Tibial nerve (tissue), 4 donors: ENCODE data around the gene C1orf159. TPM values are rescaled to one million over a fixed set of nuclear protein-coding genes. Genes with fewer than 3 reads are reported as not detected.
A peak's percentile ranks its signal among the peaks of the same experiment; 100 is the strongest.
"Not testable (repeated sequence)": the region's sequence is repeated elsewhere in the genome, so short reads cannot be mapped to it uniquely, and the experiment has no call there.

Source experiments
- DNase-seq, 2 donors: peaks; one replicate each; pipeline ENCODE4 v3.0.0-alpha.2; 2019; ENCODE audit warnings: low spot score in 2 of 2
- H3K27ac ChIP-seq, 4 donors: fragments of 200-600 bp; sonication (generic) in 3 of 4; one replicate each; pipeline ENCODE4 v1.5.1; 2017 to 2019; ENCODE audit warnings: mild to moderate bottlenecking in 1 of 4
- H3K27me3 ChIP-seq, 2 donors: fragments of 200-600 bp; sonication (generic) in 1 of 2; one replicate each; pipeline versions ENCODE4 v1.5.1 to v1.6.0; 2017 to 2019
- H3K36me3 ChIP-seq, 3 donors: fragments of 200-600 bp; sonication (generic); one replicate each; pipeline ENCODE4 v1.5.1; 2018 to 2019
- H3K4me1 ChIP-seq, 4 donors: fragments of 200-600 bp; sonication (generic) in 3 of 4; one replicate each; pipeline ENCODE4 v1.5.1; 2017 to 2019
- H3K4me3 ChIP-seq, 4 donors: fragments of 200-600 bp; sonication (generic) in 3 of 4; one replicate each; pipeline ENCODE4 v1.5.1; 2017 to 2019; ENCODE audit warnings: mild to moderate bottlenecking in 1 of 4, moderate library complexity in 1 of 4
- H3K9me3 ChIP-seq, 4 donors: fragments of 200-600 bp; sonication (generic) in 3 of 4; one replicate each; pipeline ENCODE4 v1.5.1; 2017 to 2019
- EP300 ChIP-seq, 2 donors: sonication (generic); formaldehyde crosslinking; IDR thresholded peaks; one replicate each; pipeline ENCODE4 v1.6.1; 2017; ENCODE audit warnings: antibody characterized with exemption in 2 of 2, mild to moderate bottlenecking in 1 of 2
- POLR2A ChIP-seq, 2 donors: fragments of 450-650 bp; IDR thresholded peaks; one replicate each; pipeline ENCODE4 v1.6.1; 2017; ENCODE audit warnings: antibody characterized with exemption in 2 of 2, mild to moderate bottlenecking in 2 of 2, moderate library complexity in 2 of 2
- WGBS, 2 donors: methylation state at CpG; one replicate each; pipeline ENCODE4 v1.1.5; 2018; 5-methylcytosine and 5-hydroxymethylcytosine counted together
- total RNA-seq, 4 donors: library from RNA; depleted of rRNA; stranded (reverse); fragments of >200 nt; gene quantifications; one replicate each; pipeline ENCODE4 v1.1.0, GENCODE V29; 2016
- TF ChIP-seq, protein P1 (sequence below), 5 experiments: fragments of 200-600 bp in 3 of 5; fragments of 450-650 bp in 2 of 5; sonication (generic) in 3 of 5; IDR thresholded peaks; one replicate each; pipeline ENCODE4 v1.5.1; 2016 to 2019; ENCODE audit warnings: antibody characterized with exemption in 5 of 5, mild to moderate bottlenecking in 3 of 5, moderate library complexity in 2 of 5

C1orf159 gene
- total RNA-seq, 4 donors from 2014 or later = 18.4 to 29.4 (median 23.1) TPM

DNA sequence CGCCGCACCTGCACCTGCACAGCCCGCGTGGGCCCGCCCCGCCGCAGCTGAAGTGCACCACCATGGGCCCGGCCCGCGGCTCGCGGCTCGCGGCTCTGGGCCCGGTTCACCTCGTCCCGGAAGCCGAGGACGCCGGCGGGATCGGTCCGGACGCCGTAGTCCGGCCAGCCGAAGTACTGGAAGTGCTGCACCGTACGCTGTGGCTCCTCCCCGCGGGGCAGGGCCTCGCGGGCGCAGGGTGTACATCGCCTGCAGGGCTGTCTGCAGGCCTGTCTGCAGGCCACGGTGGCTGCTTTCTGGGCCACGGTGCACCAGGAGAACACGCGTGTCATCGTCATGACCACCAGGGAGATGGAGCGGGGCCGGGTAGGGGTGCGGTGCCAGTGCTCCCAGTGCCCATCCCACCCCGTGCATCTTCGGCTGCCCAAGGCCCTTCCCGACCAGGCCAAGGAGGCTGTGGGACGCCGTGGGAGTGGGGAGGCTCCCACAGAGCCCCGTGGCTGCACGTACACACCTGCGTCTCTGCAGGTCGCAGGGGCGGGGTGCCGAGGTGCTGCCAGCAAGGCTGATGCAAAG, 48.5 kb downstream of the C1orf159 start:
- TF ChIP-seq POLR2A (IDR thresholded peaks at IDR 0.05) (no peak), EP300 (IDR thresholded peaks at IDR 0.05) (no peak)
- TF ChIP-seq, protein P1, sequence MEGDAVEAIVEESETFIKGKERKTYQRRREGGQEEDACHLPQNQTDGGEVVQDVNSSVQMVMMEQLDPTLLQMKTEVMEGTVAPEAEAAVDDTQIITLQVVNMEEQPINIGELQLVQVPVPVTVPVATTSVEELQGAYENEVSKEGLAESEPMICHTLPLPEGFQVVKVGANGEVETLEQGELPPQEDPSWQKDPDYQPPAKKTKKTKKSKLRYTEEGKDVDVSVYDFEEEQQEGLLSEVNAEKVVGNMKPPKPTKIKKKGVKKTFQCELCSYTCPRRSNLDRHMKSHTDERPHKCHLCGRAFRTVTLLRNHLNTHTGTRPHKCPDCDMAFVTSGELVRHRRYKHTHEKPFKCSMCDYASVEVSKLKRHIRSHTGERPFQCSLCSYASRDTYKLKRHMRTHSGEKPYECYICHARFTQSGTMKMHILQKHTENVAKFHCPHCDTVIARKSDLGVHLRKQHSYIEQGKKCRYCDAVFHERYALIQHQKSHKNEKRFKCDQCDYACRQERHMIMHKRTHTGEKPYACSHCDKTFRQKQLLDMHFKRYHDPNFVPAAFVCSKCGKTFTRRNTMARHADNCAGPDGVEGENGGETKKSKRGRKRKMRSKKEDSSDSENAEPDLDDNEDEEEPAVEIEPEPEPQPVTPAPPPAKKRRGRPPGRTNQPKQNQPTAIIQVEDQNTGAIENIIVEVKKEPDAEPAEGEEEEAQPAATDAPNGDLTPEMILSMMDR (IDR thresholded peaks at IDR 0.05) = no peak
- Histone ChIP-seq H3K27me3 (peaks cover 0 to 77% of the 10 kb centered on the region in 2 donors), H3K36me3 (no peaks in the 10 kb centered on the region), H3K9me3 (no peaks in the 10 kb centered on the region), H3K4me1 (peaks cover 0 to 34% (median 20%) of the 10 kb centered on the region in 4 donors), H3K27ac (no peak overlapping the region), H3K4me3 (no peak overlapping the region)
- DNase-seq = no peak
- WGBS, 2 donors = 89 to 90% methylated on average over 20 to 54 of the region's 54 CpGs

DNA sequence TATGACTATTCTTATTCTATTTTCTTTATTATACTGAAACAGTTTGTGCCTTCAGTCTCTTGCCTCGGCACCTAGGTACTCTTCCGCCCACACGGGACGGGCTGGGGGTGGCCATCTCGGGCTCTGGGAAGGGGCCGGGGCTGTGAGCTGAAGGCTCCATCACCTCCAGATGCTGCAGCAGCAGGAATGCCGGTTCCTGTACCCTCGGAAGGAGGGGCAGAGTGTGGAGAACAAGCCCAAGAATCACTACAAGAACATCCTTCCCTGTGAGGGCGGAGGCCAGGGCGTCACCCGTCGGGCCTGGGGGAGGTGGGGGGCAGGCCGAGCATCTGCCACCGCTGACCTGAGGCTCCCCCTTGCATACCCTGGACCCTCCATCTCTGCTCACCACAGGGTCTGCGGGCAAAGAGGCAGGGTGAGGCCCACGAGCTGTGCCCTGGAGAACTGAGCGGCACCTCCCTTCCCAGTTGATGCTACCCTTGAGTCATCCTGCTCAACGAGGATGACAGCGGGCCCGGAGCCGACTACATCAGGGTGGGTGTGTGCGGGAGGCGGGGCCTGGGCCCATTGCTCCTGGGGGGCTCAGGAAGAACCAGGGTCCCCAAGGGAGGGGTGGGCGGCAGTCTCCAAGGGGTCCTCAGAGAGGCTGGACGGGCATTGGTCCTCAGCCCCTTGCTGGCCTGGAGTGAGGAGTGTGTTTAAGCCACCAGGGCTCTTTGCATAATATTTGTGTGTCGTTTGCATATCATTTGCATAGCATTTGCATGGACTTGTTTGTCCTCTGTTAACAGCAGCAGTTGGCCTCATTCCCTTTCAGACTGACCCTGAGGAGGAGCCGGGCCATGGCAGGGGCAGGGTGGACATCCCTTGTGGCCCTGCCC, 49.2 kb downstream of the C1orf159 start:
- Histone ChIP-seq H3K9me3 (no peaks in the 10 kb centered on the region), H3K27me3 (peaks cover 0 to 79% of the 10 kb centered on the region in 2 donors)
- 61 to 81% methylated on average over 22 to 27 of the region's 27 CpGs for WGBS, 2 donors

DNA sequence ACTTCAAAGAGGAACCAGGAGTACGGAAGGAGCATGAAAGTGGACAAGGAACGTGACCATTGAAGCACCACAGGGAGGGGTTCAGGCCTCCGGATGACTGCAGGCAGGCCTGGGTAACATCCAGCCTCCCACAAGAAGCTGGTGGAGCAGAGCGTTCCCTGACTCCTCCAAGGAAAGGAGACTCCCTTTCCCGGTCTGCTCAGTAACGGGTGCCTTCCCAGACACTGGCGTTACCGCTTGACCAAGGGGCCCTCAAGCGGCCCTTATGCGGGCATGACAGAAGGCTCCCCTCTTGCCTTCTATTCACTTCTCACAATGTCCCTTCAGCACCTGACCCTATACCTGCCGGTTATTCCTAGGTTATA, 50.0 kb downstream of the C1orf159 start:
- peaks cover 0 to 79% of the 10 kb centered on the region in 2 donors for H3K27me3 ChIP-seq
- DNase-seq, H3K4me3 ChIP-seq, H3K9me3 ChIP-seq, H3K36me3 ChIP-seq, H3K27ac ChIP-seq: not testable (repeated sequence)
- H3K4me1 ChIP-seq = peaks cover 0 to 43% (median 20%) of the 10 kb centered on the region in 4 donors
- 67 to 72% methylated on average over 11 of the region's 11 CpGs for WGBS, 2 donors

More for the DNA sequence above, 49.2 kb downstream of the C1orf159 start:
- peaks cover 0 to 41% (median 20%) of the 10 kb centered on the region in 4 donors for H3K4me1 ChIP-seq
- no peak overlapping the region for H3K4me3 ChIP-seq
- TF ChIP-seq, protein P1 (IDR thresholded peaks at IDR 0.05) = no peak
- TF ChIP-seq POLR2A (IDR thresholded peaks at IDR 0.05) (no peak), EP300 (IDR thresholded peaks at IDR 0.05) (no peak)
- DNase-seq = no peak
- no peak overlapping the region for H3K27ac ChIP-seq
- H3K36me3 ChIP-seq = no peaks in the 10 kb centered on the region

DNA sequence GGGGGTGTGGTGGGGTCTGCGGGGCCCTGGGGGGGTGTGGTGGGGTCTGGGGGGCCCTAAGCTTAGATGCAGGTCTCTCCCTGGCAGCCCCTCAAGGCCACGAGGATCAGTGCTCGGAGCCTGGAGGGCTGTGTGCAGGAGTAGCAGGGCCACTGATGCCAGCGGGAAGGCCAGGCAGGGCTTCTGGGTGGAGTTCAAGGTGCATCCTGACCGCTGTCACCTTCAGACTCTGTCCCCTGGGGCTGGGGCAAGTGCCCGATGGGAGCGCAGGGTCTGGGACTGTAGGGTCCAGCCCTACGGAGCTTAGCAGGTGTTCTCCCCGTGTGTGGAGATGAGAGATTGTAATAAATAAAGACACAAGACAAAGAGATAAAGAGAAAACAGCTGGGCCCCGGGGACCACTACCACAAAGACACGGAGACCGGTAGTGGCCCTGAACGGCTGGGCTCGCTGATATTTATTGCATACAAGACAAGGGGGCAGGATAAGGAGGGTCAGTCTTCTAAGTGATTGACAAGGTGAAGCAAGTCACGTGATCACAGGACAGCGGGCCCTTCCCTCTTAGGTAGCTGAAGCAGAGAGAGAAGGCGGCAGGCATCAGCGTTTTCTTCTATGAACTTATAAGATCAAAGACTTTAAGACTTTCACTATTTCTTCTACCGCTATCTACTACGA, 50.5 kb downstream of the C1orf159 start:
- 63 to 70% methylated on average over 19 of the region's 20 CpGs for WGBS, 2 donors
- no peak overlapping the region for H3K27ac ChIP-seq
- no peak for DNase-seq
- H3K27me3 ChIP-seq = peaks cover 0 to 79% of the 10 kb centered on the region in 2 donors
- H3K4me1 ChIP-seq = peaks cover 0 to 47% (median 20%) of the 10 kb centered on the region in 4 donors
- no peaks in the 10 kb centered on the region for H3K9me3 ChIP-seq
- no peak overlapping the region for H3K4me3 ChIP-seq
- TF ChIP-seq EP300 (IDR thresholded peaks at IDR 0.05) (no peak), POLR2A (IDR thresholded peaks at IDR 0.05) (no peak)
- TF ChIP-seq, protein P1 (IDR thresholded peaks at IDR 0.05) = no peak
- no peaks in the 10 kb centered on the region for H3K36me3 ChIP-seq

DNA sequence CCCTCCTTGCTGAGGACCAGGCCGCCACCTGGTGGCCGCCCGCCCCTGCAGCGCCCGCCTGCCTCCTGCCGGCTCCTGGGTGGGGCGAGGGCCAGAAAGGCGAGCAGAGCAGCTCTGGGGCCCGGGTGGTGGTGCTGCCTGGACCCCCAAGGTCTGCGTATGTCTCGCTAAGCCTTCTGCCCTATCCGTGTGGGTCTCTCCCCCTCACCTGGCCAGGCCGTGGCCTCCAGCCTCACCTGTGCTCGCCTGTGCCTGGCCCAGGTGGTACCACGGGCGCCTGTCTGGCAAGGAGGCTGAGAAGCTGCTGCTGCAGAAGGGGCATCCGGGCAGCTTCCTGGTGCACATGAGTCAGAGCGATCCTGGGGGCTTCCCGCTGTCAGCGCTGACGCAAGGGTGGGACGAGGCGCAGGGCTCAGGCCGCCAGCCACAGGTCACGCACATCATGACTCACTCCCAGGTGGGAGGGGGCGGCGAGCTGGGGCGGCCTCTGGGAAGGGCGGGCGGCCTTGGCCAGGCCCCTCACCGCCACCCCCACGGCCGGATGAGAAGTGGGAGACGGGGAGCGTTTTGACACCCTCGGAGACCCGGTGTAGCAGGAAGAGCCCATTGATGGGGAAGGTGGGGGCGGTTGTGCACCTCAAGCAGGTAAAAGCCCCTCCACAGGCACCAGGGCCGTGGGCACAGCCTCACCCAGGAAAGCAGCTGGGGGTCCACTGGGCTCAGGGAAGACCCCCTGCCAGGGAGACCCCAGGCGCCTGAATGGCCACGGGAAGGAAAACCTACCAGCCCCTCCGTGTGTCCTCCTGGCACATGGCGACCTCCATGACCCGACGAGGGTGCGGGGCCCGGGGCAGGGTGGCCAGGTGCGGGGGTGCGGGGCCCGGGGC, 51.7 kb downstream of the C1orf159 start:
- Histone ChIP-seq H3K27ac (no peak overlapping the region), H3K27me3 (peaks cover 0 to 78% of the 10 kb centered on the region in 2 donors), H3K4me1 (peaks cover 0 to 53% (median 17%) of the 10 kb centered on the region in 4 donors), H3K9me3 (no peaks in the 10 kb centered on the region), H3K36me3 (no peaks in the 10 kb centered on the region), H3K4me3 (no peak overlapping the region)
- peak in 1 of 2 donors; percentile 27 for DNase-seq
- TF ChIP-seq POLR2A (IDR thresholded peaks at IDR 0.05) = no peak
- TF ChIP-seq EP300 (IDR thresholded peaks at IDR 0.05) = no peak
- TF ChIP-seq, protein P1 (IDR thresholded peaks at IDR 0.05) = peak; percentile 76 to 92 (median 89)
- 9 to 25% methylated on average over 14 to 37 of the region's 50 CpGs for WGBS, 2 donors
